Body of pancreas (tissue), 4 donors: ENCODE results near the gene DOCK4. TPM values are rescaled to one million over a fixed set of nuclear protein-coding genes. Genes with fewer than 3 reads are reported as not detected.

Source experiments
- ATAC-seq: fragments of 150-250 bp; one replicate; pipeline ENCODE4 v1.9.1; 2016
- DNase-seq, 4 donors: peaks; one replicate each; pipeline ENCODE4 v3.0.0-alpha.2; 2019
- H3K27ac ChIP-seq, 4 donors: fragments of 200-600 bp; sonication (generic); 1 replicate in 3 of 4; 2 replicates in 1 of 4; pipeline versions ENCODE4 v1.5.1 to v1.6.1; 2016 to 2019; ENCODE audit warnings: mild to moderate bottlenecking in 1 of 4, mixed read lengths in 1 of 4, moderate library complexity in 1 of 4
- H3K27me3 ChIP-seq, 2 donors: fragments of 200-600 bp; sonication (generic); one replicate each; pipeline ENCODE4 v1.6.0; 2016; ENCODE audit warnings: mild to moderate bottlenecking in 1 of 2
- H3K36me3 ChIP-seq, 2 donors: fragments of 200-600 bp; sonication (generic); replicated peaks in 1 of 2; 2 replicates each; pipeline ENCODE4 v1.5.1; 2016; ENCODE audit warnings: low read depth in 2 of 2; ENCODE audit not compliant: insufficient read depth in 1 of 2
- H3K4me1 ChIP-seq: fragments of 200-600 bp; sonication (generic); one replicate; pipeline ENCODE4 v1.6.0; 2016
- H3K4me3 ChIP-seq, 2 donors: fragments of 200-600 bp; sonication (generic); 1 replicate in 1 of 2; 2 replicates in 1 of 2; pipeline ENCODE4 v1.5.1; 2016 to 2019
- H3K9me3 ChIP-seq, 3 donors: fragments of 200-600 bp; sonication (generic); 1 replicate in 2 of 3; 2 replicates in 1 of 3; pipeline ENCODE4 v1.5.1; 2016
- POLR2A ChIP-seq, 3 donors: fragments of 450-650 bp; IDR thresholded peaks; one replicate each; pipeline ENCODE4 v1.6.1; 2016; ENCODE audit warnings: antibody characterized with exemption in 3 of 3, mild to moderate bottlenecking in 2 of 3
- WGBS, 2 donors: methylation state at CpG; one replicate each; pipeline ENCODE4 v1.1.5; 2017; 5-methylcytosine and 5-hydroxymethylcytosine counted together
- intact Hi-C: fragments of 100-400 bp; cut with DNase I; formaldehyde crosslinking; loops from one replicate; pipeline ENCODE4 v1.15.1; 2023
- total RNA-seq, 2 donors: library from RNA; depleted of rRNA; stranded (reverse); fragments of >200 nt; gene quantifications; one replicate each; pipeline ENCODE4 v1.1.0, GENCODE V29; 2016
- TF ChIP-seq, protein P1 (sequence below), 7 experiments: fragments of 450-650 bp in 4 of 7; fragments of 200-600 bp in 3 of 7; sonication (generic) in 3 of 7; IDR thresholded peaks; one replicate each; pipeline ENCODE4 v1.5.1; 2016 to 2019; ENCODE audit warnings: antibody characterized with exemption in 7 of 7

Gene DOCK4
- total RNA-seq, 2 donors from 2014 or later, result 24.9 to 34.6 TPM

DNA sequence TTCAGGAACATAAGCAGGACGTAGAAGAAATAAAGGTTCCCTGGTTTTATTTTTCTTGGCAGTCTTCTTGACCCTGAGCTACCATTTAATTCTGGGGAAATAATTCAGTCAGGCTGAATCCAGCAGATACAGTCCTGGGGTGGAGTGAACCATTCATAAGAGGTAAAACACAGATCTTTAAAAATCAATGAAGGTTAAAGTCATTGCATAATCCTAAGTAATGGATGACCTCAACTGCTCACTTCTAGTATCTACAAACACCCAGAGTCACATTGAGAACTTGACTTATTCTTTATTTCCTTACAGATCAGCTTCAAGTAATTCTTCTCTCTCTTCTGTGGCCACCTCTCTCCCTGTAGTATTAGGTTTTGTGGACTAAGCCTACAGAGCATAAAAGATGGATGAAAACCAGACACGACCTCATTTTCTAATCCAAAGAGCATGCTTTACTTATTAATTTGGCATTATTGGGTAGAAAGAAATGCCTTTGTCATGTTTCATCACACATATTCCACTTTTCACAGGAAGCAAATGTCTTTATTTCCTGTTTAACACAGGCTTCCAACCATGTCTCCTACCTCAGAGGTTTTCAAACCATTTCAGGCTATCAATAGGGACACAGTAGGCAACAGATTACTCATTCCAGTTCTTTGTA, 461.6 kb downstream of the DOCK4 start:
- H3K4me1 ChIP-seq, result no peaks in the 10 kb centered on the region
- WGBS, 2 donors, result 37 to 48% methylated on average over 2 of the region's 2 CpGs
- no peak for DNase-seq
- ATAC-seq, result peak; percentile 15
- intact Hi-C loops, result loop anchor here (5.0 to 10.0 kb wide), 2 partner anchors 660 to 753 kb away; no protein-coding TSS in a partner anchor
- peak overlapping the region in 1 of 4 donors; percentile 2 for H3K27ac ChIP-seq
- H3K9me3 ChIP-seq, result no peaks in the 10 kb centered on the region
- TF ChIP-seq, protein P1, sequence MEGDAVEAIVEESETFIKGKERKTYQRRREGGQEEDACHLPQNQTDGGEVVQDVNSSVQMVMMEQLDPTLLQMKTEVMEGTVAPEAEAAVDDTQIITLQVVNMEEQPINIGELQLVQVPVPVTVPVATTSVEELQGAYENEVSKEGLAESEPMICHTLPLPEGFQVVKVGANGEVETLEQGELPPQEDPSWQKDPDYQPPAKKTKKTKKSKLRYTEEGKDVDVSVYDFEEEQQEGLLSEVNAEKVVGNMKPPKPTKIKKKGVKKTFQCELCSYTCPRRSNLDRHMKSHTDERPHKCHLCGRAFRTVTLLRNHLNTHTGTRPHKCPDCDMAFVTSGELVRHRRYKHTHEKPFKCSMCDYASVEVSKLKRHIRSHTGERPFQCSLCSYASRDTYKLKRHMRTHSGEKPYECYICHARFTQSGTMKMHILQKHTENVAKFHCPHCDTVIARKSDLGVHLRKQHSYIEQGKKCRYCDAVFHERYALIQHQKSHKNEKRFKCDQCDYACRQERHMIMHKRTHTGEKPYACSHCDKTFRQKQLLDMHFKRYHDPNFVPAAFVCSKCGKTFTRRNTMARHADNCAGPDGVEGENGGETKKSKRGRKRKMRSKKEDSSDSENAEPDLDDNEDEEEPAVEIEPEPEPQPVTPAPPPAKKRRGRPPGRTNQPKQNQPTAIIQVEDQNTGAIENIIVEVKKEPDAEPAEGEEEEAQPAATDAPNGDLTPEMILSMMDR (IDR thresholded peaks at IDR 0.05), result no peak
- no peak for TF ChIP-seq POLR2A (IDR thresholded peaks at IDR 0.05)
- H3K36me3 ChIP-seq, result no peaks in the 10 kb centered on the region
- no peak overlapping the region for H3K4me3 ChIP-seq
- H3K27me3 ChIP-seq, result no peaks in the 10 kb centered on the region

DNA sequence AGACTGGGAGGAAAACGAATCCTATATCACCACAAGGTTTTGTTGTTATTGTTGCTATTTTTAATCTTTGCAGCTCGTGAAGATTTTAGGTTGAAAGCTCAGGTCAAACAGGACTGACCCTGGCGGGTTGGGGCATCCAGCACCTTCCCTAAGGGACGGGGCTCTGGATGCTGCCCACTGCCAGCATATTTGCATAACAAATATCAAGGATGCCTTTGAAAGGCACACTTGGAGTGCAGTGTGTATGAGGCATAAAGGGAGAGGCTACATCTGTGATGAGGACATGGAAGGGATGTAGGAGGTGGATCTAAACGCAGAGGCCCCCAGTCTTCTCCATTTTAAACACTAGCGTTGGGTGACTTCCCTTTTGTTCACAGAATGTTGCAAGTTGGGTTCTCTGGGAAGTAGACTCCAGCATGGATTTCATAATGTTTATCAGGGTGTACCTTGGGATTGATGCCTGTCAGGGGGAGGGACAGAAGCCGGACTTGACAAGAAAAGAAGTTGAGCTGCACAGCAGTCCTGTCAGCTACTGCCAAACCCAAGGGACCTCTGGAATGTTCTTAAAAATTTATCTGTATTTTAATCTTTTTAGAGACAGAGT, 462.9 kb downstream of the DOCK4 start:
- TF ChIP-seq POLR2A (IDR thresholded peaks at IDR 0.05), result no peak
- TF ChIP-seq, protein P1 (IDR thresholded peaks at IDR 0.05), result no peak
- Histone ChIP-seq H3K9me3 (no peaks in the 10 kb centered on the region), H3K4me3 (no peak overlapping the region), H3K36me3 (no peaks in the 10 kb centered on the region), H3K27ac (no peak overlapping the region), H3K4me1 (no peaks in the 10 kb centered on the region), H3K27me3 (no peaks in the 10 kb centered on the region)
- 74 to 86% methylated on average over 7 of the region's 7 CpGs for WGBS, 2 donors
- DNase-seq (no peak), ATAC-seq (no peak)
- intact Hi-C loops, result loop anchor here (5.0 to 10.0 kb wide), 2 partner anchors 661 to 754 kb away; no protein-coding TSS in a partner anchor

DNA sequence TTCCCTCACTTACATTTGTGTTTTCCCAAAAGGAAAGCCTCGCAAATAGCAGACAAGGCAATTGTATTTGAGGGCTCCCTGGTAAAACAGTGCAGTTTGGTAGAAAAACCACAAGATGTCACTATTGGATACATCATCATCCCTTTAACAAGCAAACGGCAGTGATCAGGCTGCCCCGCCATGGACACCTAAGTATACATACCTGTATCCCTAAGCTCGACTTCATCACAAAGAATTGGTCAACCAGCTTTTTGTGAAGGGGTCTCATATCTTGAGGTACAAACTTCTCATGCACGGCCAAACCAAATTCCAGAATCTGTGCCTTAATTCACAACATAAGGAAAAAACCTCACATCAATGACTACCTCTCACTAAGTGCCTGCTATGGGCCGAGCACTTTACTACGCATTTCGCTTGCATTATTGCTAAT, 464.4 kb downstream of the DOCK4 start:
- peak; percentile 74 for ATAC-seq
- Histone ChIP-seq H3K36me3 (no peaks in the 10 kb centered on the region), H3K4me1 (no peaks in the 10 kb centered on the region), H3K27ac (no peak overlapping the region), H3K4me3 (no peak overlapping the region), H3K27me3 (no peaks in the 10 kb centered on the region), H3K9me3 (no peaks in the 10 kb centered on the region)
- TF ChIP-seq, protein P1 (IDR thresholded peaks at IDR 0.05), result peak; percentile 34 to 82 (median 69)
- TF ChIP-seq POLR2A (IDR thresholded peaks at IDR 0.05), result no peak
- DNase-seq, result peak; percentile 49 to 77 (median 72)
- intact Hi-C loops, result loop anchor here (5.0 to 10.0 kb wide), 2 partner anchors 663 to 755 kb away; no protein-coding TSS in a partner anchor
- 24 to 38% methylated on average over 8 of the region's 8 CpGs for WGBS, 2 donors

DNA sequence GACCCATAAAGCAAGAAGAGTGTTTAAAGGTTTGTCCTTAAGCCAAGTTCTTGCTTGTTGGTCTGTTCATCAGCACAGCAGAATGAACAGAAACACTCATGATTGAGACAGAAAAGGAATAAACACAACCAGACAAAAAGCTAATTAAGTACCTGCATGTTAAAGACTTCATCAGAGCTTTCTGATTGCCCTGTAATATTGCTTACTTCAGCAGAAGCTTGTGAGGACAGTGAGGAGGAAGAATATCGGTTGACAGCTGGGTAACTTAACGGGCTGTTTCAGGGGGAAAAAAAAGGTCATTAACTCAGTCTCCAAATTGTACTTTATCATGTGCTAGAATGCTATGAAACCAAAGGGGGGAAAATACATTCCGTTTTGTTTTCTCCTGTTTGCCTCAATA, 465.3 kb downstream of the DOCK4 start:
- intact Hi-C loops, result loop anchor here (5.0 to 10.0 kb wide), 2 partner anchors 664 to 756 kb away; no protein-coding TSS in a partner anchor
- Histone ChIP-seq H3K4me3 (no peak overlapping the region), H3K27me3 (no peaks in the 10 kb centered on the region), H3K9me3 (no peaks in the 10 kb centered on the region), H3K4me1 (no peaks in the 10 kb centered on the region), H3K27ac (no peak overlapping the region), H3K36me3 (no peaks in the 10 kb centered on the region)
- TF ChIP-seq, protein P1 (IDR thresholded peaks at IDR 0.05), result no peak
- no peak for TF ChIP-seq POLR2A (IDR thresholded peaks at IDR 0.05)
- ATAC-seq, result no peak
- no peak for DNase-seq
- 86 to 92% methylated on average over 3 of the region's 3 CpGs for WGBS, 2 donors
